ENCODE results near the gene ARHGAP23. TPM values are rescaled to one million over a fixed set of nuclear protein-coding genes. Genes with fewer than 3 reads are reported as not detected.

ARHGAP23 gene
- total RNA-seq, 2 donors from 2014 or later = 27.3 to 204 TPM

DNA sequence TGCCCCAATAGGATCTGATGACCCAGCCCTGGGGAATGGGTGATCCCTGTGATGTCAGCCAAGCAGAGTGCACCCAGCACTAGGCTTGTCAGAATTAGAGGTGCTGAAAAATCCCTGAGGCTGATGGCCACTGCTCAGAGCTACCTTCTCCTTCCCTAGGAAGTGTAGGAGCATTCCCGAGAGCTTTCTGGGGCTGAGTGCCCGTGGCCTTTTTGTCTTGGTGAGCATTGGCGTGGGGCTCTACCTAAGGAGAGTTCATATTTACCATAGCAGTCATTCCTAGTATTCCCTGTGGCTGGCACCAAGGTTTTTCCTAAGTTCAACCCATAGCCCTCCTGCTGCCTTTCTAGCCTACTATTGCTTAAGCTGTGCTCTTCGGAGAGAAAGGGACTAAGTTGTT is 22.6 kb upstream of the ARHGAP23 start:
- H3K9me3 ChIP-seq = no peaks in the 10 kb centered on the region
- intact Hi-C loops (cut with DNase I) = no loop called here
- TF ChIP-seq, protein P1, sequence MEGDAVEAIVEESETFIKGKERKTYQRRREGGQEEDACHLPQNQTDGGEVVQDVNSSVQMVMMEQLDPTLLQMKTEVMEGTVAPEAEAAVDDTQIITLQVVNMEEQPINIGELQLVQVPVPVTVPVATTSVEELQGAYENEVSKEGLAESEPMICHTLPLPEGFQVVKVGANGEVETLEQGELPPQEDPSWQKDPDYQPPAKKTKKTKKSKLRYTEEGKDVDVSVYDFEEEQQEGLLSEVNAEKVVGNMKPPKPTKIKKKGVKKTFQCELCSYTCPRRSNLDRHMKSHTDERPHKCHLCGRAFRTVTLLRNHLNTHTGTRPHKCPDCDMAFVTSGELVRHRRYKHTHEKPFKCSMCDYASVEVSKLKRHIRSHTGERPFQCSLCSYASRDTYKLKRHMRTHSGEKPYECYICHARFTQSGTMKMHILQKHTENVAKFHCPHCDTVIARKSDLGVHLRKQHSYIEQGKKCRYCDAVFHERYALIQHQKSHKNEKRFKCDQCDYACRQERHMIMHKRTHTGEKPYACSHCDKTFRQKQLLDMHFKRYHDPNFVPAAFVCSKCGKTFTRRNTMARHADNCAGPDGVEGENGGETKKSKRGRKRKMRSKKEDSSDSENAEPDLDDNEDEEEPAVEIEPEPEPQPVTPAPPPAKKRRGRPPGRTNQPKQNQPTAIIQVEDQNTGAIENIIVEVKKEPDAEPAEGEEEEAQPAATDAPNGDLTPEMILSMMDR (IDR thresholded peaks at IDR 0.05) = no peak
- no peak for TF ChIP-seq POLR2A (IDR thresholded peaks at IDR 0.05)
- TF ChIP-seq POLR2AphosphoS5 (IDR thresholded peaks at IDR 0.05) = no peak
- H3K4me3 ChIP-seq = no peak overlapping the region
- H3K4me1 ChIP-seq (replicated peaks) = no peaks in the 10 kb centered on the region
- no peak for DNase-seq (ENCODE audit: low spot score)
- H3K27ac ChIP-seq = no peak overlapping the region
- no peaks in the 10 kb centered on the region for H3K36me3 ChIP-seq
- WGBS = 93% methylated on average over 4 of the region's 4 CpGs
- no peaks in the 10 kb centered on the region for H3K27me3 ChIP-seq (replicated peaks; ENCODE audit: insufficient read depth)

DNA sequence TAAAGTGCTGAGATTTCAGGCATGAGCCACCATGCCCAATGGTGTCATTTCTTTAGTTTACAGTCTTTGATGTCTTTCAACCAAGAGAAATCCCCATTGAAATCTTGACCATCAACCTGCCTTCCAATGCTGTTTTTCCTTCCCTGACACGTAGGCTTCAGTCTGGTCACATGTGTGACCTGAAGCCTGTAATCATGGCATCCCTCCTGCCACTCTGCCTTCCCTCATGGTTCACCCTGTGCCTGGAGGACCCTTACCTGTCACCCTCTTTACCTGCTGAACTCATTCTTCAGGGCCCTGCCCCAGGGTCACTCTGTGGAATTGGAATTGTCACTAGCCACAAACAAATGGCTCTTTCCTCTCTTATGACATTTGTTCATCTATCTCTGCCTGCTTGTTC is 18.1 kb upstream of the ARHGAP23 start:
- Histone ChIP-seq H3K27me3 (replicated peaks; ENCODE audit: insufficient read depth) (no peaks in the 10 kb centered on the region), H3K4me1 (replicated peaks) (no peaks in the 10 kb centered on the region), H3K36me3 (no peaks in the 10 kb centered on the region), H3K27ac (no peak overlapping the region), H3K9me3 (no peaks in the 10 kb centered on the region), H3K4me3 (no peak overlapping the region)
- 90% methylated on average over 1 of the region's 1 CpG for WGBS
- TF ChIP-seq POLR2A (IDR thresholded peaks at IDR 0.05) (no peak), POLR2AphosphoS5 (IDR thresholded peaks at IDR 0.05) (no peak)
- TF ChIP-seq, protein P1 (IDR thresholded peaks at IDR 0.05) = no peak
- intact Hi-C loops (cut with DNase I) = no loop called here
- no peak for DNase-seq (ENCODE audit: low spot score)

DNA sequence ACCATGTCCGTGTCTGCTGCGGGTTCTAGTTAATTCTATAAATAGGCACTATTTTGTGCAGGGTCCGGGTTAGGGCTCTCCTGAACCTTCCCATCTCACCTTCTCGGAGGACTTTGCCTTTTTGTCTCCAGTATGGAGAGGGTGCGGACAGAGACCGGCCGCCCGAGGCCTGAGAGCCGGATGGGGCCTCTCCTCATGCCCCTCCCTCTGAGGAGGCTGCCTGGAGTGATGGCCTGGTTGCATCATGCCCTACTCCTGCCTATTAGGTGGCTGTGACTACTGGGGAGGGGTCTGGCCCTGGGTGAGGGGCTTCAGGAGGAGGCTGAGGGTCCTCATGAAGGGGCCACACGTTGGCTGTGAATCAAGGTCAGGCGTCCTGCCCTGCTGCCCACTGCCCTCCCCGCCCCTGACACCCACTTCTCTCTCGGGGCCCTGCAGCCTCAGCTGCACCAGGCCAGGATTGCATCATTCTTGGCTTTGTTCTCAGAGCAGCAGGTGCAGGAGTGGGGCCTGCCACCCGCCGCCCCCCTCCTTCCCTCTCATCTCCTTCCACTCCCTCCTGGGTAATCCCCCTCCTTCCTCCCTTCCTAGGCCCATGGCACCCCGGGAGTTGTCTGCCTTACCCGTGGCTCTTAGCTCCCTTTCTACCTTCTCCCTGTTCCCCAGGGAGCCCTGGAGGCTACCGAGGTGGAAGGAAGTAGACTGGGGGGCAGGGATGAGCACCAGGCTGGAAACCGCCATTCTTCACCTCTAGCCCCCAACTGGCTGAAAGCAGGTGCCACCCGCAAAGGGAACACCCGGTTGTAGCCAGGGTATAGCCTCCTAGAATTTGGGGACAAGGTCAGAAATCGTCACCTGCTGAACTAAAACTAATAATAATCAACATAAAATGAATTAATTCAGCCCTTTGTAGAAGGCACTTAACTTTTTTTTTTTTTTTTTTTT is 12.7 kb upstream of the ARHGAP23 start:
- Histone ChIP-seq H3K4me1 (replicated peaks) (no peaks in the 10 kb centered on the region), H3K27me3 (replicated peaks; ENCODE audit: insufficient read depth) (no peaks in the 10 kb centered on the region), H3K4me3 (no peak overlapping the region), H3K36me3 (no peaks in the 10 kb centered on the region), H3K9me3 (no peaks in the 10 kb centered on the region), H3K27ac (no peak overlapping the region)
- TF ChIP-seq, protein P1 (IDR thresholded peaks at IDR 0.05) = no peak
- TF ChIP-seq POLR2AphosphoS5 (IDR thresholded peaks at IDR 0.05) (no peak), POLR2A (IDR thresholded peaks at IDR 0.05) (no peak)
- intact Hi-C loops (cut with DNase I) = no loop called here
- DNase-seq (ENCODE audit: low spot score) = no peak
- 28% methylated on average over 22 of the region's 22 CpGs for WGBS

GRCh38 chr17:38416840-38417209 is 11.4 kb upstream of the ARHGAP23 start:
- Histone ChIP-seq H3K4me1 (replicated peaks) (no peaks in the 10 kb centered on the region), H3K4me3 (no peak overlapping the region), H3K27me3 (replicated peaks; ENCODE audit: insufficient read depth) (no peaks in the 10 kb centered on the region), H3K27ac (no peak overlapping the region), H3K36me3 (no peaks in the 10 kb centered on the region), H3K9me3 (no peaks in the 10 kb centered on the region)
- no peak for DNase-seq (ENCODE audit: low spot score)
- intact Hi-C loops (cut with DNase I) = no loop called here
- WGBS = 24% methylated on average over 1 of the region's 1 CpG
- no peak for TF ChIP-seq POLR2AphosphoS5 (IDR thresholded peaks at IDR 0.05)
- no peak for TF ChIP-seq POLR2A (IDR thresholded peaks at IDR 0.05)
- TF ChIP-seq, protein P1 (IDR thresholded peaks at IDR 0.05) = no peak

Data from prostate gland (tissue), 2 donors.